Stimulated activated memory B cell treated with anti-CD40 and anti-IgM and Interleukin-4, amounts not matched to agents 10 μg/mL and 1 μg/mL and 100 μg/mL, for 72 hours (primary cell): ENCODE measurements around the gene UPF1.

ENCODE experiments used
- ATAC-seq: fragments of 150-1000 bp; cut with Tn5 transposase; 2 replicates; pipeline ENCODE4 v1.10.0; 2021
- H3K27ac Mint-ChIP-seq: one replicate; pipeline ENCODE4 v1.8.0; 2022; ENCODE audit warnings: mild to moderate bottlenecking, mixed read lengths
- H3K27me3 Mint-ChIP-seq: one replicate; pipeline ENCODE4 v1.8.0; 2022; ENCODE audit warnings: mixed read lengths
- H3K36me3 Mint-ChIP-seq: one replicate; pipeline ENCODE4 v1.8.0; 2022; ENCODE audit warnings: mixed read lengths
- H3K4me1 Mint-ChIP-seq: one replicate; pipeline ENCODE4 v1.8.0; 2022; ENCODE audit warnings: mixed read lengths
- H3K4me3 Mint-ChIP-seq: one replicate; pipeline ENCODE4 v1.8.0; 2022; ENCODE audit warnings: mild to moderate bottlenecking, moderate library complexity, mixed read lengths
- H3K9me3 Mint-ChIP-seq: one replicate; pipeline ENCODE4 v1.8.0; 2022; ENCODE audit warnings: mixed read lengths

UPF1 gene

DNA sequence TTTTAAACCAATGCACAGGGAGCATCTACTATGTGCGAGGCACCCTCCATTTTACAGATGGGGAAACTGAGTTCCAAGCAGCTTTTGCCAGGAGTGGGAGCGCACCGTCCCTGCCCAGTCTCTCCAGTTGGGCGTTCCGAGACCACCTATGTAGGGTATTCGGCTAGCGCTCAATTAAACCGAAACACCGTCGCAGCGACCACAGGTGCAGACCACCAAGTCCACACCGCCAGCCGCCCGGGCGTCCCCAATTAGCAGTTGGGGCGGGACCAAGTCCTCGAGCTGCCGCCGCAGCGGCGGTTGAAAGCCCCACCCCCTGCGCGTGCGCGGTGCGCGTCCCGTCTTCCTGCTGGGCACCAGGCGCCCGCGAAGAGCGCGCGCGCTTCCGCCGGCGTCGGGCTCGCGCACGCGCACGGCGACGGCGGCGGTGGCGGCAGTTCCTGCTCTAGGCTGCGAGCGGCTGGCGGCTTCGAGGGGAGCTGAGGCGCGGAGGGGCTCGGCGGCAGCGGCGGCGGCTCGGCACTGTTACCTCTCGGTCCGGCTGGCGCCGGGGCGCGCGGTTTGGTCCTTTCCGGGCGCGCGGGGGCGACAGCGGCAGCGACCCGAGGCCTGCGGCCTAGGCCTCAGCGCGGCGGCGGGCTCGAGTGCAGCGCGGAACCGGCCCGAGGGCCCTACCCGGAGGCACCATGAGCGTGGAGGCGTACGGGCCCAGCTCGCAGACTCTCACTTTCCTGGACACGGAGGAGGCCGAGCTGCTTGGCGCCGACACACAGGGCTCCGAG lies at the start of gene UPF1:
TSS of gene UPF1 (plus strand) at position 436 of the 782 bp plus-strand sequence. CDS start at position 687, 251 bp downstream.
- Mint-ChIP-seq H3K9me3 (peaks cover 5% of the 10 kb centered on the region), H3K27me3 (no peaks in the 10 kb centered on the region), H3K4me3 (peak within 1 kb of the TSS; percentile 92), H3K27ac (peak within 1 kb of the TSS; percentile 86), H3K36me3 (peaks cover 32% of the 10 kb centered on the region), H3K4me1 (peaks cover 43% of the 10 kb centered on the region)
- peak; percentile 92 for ATAC-seq

DNA sequence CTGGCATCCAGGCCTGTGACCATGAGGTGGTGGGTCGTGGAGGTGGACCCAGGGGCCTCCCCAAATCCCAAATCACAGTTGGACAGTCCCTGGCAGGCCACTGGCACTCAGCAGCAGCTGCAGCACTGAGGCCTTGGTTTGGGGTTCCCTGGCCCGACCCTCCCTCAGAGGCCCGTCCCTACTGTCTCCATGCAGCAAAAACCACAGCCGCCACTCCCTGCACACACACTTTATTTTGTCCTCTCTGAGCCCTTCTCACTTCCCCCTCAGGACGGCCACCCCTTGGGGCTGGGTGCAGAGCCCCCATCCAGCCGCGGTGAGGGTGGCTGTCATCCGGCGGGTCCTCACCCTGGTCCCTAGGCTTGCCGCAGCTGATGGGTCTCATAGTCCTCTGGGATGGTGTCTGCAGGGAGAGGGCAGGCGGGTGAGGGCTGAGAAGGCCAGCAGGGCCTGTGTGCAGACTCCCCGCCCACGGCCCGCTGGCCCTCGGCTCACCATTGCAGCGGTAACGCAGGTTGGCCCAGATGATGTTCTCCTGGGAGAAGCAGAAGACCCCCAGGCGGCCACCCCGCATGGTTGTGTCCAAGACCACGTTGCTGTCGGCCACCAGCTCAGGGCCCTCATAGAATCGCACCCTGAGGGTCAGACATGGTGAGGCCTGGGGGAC lies 49.1 kb upstream of the UPF1 start:
- Mint-ChIP-seq H3K27me3 (peaks cover 39% of the 10 kb centered on the region), H3K9me3 (no peaks in the 10 kb centered on the region), H3K4me3 (no peak overlapping the region), H3K36me3 (peaks cover 4% of the 10 kb centered on the region), H3K4me1 (peaks cover 37% of the 10 kb centered on the region), H3K27ac (no peak overlapping the region)
- no peak for ATAC-seq

DNA sequence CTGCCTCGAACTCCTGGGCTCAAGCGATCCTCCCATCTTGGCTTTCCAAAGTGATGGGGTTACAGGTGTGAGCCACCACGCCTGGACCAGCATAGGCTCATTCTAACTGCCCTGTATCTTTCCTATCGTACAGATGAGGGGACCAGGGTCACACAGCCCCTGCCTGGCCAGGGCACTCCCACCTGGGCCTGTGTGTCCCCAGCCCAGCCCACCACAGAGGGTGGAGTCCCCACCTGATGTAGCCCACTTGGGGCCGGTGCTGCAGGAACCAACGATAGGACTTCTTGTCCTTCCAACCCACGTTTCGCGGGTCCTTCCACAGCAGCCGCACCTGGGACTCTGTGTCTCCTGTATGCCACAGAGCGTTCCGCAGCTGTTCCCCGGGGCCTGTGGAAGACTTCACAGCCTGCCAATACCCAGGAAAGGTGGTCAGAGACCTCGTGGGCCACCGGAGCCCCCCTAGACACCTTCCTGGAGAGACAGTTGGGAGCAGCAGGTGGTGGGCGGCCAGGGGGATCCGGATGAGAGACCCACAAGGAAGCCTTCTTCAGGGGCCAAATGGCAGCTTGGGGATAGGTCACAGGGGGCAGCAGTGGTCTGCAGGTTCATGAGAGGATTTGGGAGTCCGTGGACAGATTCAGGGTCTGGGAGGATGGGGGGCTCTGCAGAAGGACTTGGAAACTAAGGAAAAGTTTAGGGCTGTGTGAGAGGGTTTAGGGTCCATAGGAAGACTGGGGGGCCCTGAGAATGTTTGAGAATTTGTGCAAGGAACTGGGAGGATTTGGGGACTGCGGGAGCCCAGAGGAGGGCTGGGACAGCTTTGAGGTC lies 47.6 kb upstream of the UPF1 start:
- H3K9me3 Mint-ChIP-seq, result no peaks in the 10 kb centered on the region
- no peaks in the 10 kb centered on the region for H3K36me3 Mint-ChIP-seq
- H3K4me3 Mint-ChIP-seq, result no peak overlapping the region
- peaks cover 53% of the 10 kb centered on the region for H3K27me3 Mint-ChIP-seq
- no peak for ATAC-seq
- H3K4me1 Mint-ChIP-seq, result peaks cover 47% of the 10 kb centered on the region
- H3K27ac Mint-ChIP-seq, result no peak overlapping the region

DNA sequence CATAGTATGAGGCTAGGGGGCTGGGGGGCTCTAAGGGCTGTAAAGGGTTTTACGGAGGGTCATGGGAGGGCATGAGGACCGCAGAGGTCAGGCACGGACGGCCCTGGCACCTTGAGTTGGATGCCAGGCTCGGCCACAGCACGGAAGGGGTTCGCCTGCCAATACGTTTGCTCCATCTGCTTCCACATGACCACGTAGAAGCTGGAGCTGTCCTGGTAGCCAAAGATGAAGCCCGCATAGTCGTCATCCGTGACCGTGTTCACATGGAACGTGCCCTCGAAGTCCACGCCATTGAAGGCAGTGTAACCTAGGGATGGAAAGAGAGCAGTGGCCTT lies 47.0 kb upstream of the UPF1 start:
- ATAC-seq, result no peak
- Mint-ChIP-seq H3K4me1 (peaks cover 52% of the 10 kb centered on the region), H3K4me3 (no peak overlapping the region), H3K27ac (no peak overlapping the region), H3K36me3 (no peaks in the 10 kb centered on the region), H3K27me3 (peaks cover 59% of the 10 kb centered on the region), H3K9me3 (no peaks in the 10 kb centered on the region)

DNA sequence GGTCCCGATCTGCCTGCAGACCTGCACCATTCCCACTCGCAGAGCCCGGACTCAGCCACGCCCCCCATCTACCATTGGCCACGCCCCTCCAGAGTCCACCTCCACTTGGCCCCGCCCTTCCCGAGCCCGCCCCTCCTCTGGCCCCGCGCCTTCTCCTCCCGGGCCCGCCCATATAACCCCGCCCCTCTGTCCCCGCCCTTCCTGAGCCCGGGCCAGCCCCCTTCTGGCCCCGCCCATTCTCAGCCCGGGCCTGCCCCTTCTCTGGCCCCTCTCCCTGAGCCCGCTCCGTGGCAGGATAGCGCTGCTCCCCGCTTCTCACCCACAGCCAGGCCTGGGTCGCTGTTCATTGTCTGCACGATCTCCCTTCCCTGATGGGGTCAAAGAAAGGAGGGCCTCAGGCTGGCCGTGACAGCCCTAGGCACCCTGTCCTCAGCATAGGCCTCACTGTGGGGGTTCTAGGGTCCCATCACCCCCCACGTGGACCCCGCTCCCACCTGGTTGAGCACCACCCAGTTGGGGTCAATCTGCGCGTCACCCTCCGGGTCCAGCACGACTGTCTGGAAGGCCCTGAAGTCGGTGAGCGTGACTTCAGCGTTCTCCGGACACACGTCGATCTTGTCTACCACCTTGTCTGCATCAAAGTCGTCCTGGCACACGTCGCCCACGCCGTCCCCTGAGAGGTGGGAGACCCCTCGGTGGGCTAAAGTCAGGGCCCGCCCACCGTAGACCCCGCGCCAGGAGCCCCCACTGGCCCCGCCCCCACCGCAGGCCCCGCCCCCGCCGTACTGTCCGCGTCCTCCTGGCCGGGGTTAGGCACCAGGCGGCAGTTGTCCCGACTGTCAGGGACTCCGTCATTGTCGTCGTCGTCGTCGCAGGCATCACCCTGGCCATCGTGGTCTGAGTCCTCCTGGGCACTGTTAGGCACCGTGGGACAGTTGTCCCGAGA lies 46.3 kb upstream of the UPF1 start:
- Mint-ChIP-seq H3K27ac (no peak overlapping the region), H3K4me3 (no peak overlapping the region), H3K27me3 (peaks cover 66% of the 10 kb centered on the region), H3K36me3 (no peaks in the 10 kb centered on the region), H3K4me1 (peaks cover 58% of the 10 kb centered on the region), H3K9me3 (no peaks in the 10 kb centered on the region)
- peak; percentile 50 for ATAC-seq

DNA sequence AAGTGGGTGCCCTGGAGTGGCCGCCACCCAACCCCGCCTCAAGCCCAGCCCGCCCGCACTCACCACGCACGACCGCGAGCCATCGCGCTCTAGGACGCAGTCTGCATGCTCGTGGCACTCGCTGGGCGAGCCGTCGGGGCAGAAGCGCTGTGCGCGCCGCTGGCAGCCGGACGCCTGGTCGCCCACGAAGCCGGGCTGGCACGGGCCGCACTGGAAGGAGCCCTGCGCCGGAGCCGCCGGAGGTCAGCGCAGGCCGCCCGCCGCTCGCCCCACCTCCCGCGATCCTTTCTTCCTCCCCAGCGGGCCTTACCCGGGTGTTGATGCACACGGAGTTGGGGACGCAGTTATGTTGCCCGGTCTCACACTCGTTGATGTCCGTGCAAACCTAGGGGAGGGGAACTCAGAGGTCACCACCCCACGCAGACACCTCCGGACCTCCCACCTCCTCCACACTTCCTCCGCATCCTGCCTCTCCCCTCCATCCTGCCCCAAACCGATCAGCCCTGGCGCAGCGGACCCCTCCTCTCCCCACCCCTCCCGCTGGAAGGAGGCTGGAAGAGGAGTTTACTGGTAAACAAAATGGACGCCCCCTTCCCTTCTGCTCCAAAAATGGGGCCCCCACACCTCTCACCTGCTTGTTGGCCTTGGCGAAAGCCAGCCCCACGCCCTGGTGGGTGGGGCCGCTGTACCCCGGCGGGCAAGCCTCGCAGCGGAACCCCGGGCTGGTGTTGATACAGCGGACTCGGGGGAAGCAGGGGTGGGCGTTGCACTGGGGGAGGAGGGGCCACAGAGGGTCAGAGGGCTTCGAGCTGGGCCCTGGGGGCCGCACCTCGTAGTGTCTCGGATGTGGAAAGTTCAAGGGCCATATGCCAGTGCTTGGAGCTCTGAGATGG lies 43.0 kb upstream of the UPF1 start:
- Mint-ChIP-seq H3K4me3 (peak overlapping the region; percentile 67), H3K27ac (no peak overlapping the region), H3K27me3 (peaks cover 89% of the 10 kb centered on the region), H3K36me3 (no peaks in the 10 kb centered on the region), H3K4me1 (peaks cover 48% of the 10 kb centered on the region), H3K9me3 (no peaks in the 10 kb centered on the region)
- ATAC-seq, result no peak

DNA sequence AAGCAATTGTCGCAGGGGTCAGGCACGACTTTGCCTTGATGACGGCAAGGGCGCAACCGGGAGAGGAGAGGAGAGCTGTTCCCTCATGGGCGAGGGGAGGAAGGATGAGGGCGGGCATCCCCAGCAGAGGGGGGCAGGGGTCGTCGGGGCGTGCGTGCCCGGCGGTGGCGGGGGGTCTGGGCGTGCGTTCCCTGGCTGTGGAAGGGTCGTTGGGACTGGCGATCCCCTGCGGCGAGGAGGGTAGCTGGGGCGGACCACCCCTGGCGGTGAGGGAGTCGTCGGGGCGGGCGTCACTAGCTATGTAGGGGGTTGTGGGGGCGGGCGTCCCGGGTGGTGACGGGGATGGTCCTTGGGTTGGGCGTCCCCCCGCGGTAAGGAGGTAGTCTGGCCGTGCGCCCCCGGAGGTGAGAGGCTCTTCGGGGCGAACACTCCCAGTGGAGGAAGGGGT lies 42.3 kb upstream of the UPF1 start:
- no peak for ATAC-seq
- no peaks in the 10 kb centered on the region for H3K9me3 Mint-ChIP-seq
- H3K27ac Mint-ChIP-seq, result no peak overlapping the region
- H3K27me3 Mint-ChIP-seq, result peaks cover 89% of the 10 kb centered on the region
- H3K4me3 Mint-ChIP-seq, result peak overlapping the region; percentile 67
- peaks cover 48% of the 10 kb centered on the region for H3K4me1 Mint-ChIP-seq
- no peaks in the 10 kb centered on the region for H3K36me3 Mint-ChIP-seq

DNA sequence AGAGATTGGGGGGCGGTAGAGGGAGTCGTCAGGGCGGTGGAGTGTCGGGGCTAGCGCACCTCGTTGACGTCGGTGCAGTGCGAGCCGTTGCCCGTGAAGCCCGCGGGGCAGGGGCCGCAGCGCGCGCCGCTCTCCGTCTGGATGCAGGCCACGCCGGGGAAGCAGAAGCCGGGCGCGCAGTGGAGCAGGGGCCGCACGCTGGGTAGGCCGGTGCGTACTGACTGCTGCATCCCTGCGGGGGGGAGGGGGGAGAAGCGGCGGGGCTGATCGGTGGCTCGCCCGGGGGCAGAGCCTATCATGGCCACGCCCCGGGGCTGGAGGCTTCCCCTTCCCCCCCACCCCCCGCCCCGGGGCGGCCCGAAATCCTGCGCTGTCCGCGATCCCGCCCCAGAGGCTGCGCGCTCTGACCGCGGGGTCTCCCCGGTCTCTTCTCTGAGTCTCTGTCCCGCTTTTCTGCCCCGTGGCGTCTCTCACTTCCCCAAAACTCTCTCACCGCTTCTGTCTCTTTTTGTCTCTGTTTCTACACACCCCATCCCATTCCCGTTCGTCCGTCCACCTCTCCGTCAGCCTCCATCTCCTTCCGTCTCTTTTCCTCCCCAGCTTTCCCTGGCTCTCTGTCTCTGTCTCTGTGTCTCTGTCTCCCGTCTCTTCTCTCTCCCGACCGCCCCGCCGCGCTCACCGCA lies 41.7 kb upstream of the UPF1 start:
- Mint-ChIP-seq H3K36me3 (no peaks in the 10 kb centered on the region), H3K9me3 (no peaks in the 10 kb centered on the region), H3K4me3 (peak overlapping the region; percentile 76), H3K27ac (peak overlapping the region; percentile 43), H3K27me3 (peaks cover 83% of the 10 kb centered on the region), H3K4me1 (peaks cover 48% of the 10 kb centered on the region)
- ATAC-seq, result peak; percentile 67

DNA sequence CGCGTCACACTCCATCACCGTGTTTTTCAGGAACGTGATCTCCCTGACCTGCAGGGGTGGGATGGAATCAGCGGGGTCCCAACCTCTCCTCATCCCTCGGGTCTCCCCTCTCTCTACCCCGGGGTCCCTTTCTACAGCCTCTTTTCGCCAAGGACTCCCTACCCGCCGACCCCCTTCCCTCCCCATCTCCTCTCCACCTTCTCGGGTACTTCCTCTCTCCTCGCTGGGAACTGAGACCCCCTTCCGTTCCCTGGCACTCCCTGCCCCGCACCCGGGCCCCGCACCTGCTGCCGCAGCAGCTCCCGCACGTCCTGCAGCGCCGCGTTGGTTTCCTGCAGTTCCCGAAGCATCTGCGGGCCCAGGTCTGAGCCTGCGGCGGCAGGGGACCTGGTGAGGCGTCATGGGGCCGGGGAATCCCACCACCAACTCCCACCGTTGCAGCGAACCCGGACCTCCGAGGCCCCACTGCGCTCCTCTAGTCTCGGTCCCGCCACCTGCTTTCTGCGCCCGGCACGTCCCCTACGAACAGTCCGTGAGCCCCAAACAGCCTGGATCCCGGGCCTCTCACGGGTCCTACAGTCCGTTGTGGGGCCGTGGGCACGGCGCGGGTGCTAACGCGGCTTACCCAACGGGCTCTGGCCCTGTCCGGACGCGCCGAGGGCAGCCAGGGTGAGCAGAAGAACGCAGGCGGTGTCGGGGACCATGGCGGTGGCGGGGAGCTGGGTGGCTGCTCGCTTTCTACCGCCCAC lies 41.0 kb upstream of the UPF1 start, which contains the start of gene COMP:
TSS of gene COMP (minus strand) at position 740 of the 749 bp plus-strand sequence. CDS start at position 704, 36 bp downstream.
- no peak for ATAC-seq
- H3K27ac Mint-ChIP-seq, result peak within 1 kb of the TSS; percentile 43
- no peaks in the 10 kb centered on the region for H3K36me3 Mint-ChIP-seq

DNA sequence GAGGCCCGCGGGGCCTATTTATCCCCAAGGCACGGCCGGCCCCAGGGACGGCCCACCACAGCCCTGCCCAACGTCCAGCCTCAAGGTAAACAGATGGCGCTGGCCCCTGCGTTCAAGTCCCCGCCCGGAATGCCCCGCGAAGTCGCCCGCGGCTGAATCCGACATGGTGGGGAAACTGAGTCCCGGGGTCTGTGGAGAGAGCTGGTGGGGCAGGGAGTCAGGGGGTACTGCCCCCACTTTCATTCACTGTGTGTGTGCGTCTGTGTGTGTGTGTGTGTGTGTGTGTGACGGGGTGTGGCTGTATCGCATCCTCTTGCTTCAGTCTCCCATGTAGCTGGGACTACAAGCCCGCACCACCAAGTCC lies 40.5 kb upstream of the UPF1 start:
- no peaks in the 10 kb centered on the region for H3K36me3 Mint-ChIP-seq
- H3K27ac Mint-ChIP-seq, result no peak overlapping the region
- H3K4me3 Mint-ChIP-seq, result no peak overlapping the region
- H3K27me3 Mint-ChIP-seq, result peaks cover 70% of the 10 kb centered on the region
- H3K9me3 Mint-ChIP-seq, result no peaks in the 10 kb centered on the region
- peaks cover 36% of the 10 kb centered on the region for H3K4me1 Mint-ChIP-seq
- no peak for ATAC-seq

More for the DNA sequence above, 41.0 kb upstream of the UPF1 start, which contains the start of gene COMP:
- H3K4me3 Mint-ChIP-seq, result peak within 1 kb of the TSS; percentile 76
- peaks cover 76% of the 10 kb centered on the region for H3K27me3 Mint-ChIP-seq
- H3K4me1 Mint-ChIP-seq, result peaks cover 41% of the 10 kb centered on the region
- no peaks in the 10 kb centered on the region for H3K9me3 Mint-ChIP-seq

DNA sequence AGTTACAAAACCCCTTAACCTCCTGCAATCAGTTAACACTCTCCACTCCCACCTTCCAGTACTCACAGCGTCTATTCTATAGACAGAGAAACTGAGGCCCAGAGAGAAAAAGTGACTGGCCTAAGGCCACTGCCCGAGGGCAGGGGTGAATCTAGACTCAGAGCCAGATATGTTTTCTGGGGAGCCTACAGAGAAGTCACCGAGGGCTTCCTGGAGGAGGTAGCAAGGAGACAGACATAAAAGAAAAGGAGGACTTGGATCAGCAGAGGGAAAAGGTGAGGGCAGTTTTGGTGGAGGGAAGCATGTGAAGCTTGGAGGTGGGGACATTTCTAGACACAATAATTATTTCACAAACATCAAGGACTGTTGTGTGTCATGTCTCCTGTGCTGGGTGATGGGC lies 39.1 kb upstream of the UPF1 start:
- H3K36me3 Mint-ChIP-seq, result no peaks in the 10 kb centered on the region
- no peak overlapping the region for H3K27ac Mint-ChIP-seq
- H3K4me1 Mint-ChIP-seq, result peaks cover 28% of the 10 kb centered on the region
- H3K9me3 Mint-ChIP-seq, result no peaks in the 10 kb centered on the region
- peaks cover 57% of the 10 kb centered on the region for H3K27me3 Mint-ChIP-seq
- no peak overlapping the region for H3K4me3 Mint-ChIP-seq
- no peak for ATAC-seq

DNA sequence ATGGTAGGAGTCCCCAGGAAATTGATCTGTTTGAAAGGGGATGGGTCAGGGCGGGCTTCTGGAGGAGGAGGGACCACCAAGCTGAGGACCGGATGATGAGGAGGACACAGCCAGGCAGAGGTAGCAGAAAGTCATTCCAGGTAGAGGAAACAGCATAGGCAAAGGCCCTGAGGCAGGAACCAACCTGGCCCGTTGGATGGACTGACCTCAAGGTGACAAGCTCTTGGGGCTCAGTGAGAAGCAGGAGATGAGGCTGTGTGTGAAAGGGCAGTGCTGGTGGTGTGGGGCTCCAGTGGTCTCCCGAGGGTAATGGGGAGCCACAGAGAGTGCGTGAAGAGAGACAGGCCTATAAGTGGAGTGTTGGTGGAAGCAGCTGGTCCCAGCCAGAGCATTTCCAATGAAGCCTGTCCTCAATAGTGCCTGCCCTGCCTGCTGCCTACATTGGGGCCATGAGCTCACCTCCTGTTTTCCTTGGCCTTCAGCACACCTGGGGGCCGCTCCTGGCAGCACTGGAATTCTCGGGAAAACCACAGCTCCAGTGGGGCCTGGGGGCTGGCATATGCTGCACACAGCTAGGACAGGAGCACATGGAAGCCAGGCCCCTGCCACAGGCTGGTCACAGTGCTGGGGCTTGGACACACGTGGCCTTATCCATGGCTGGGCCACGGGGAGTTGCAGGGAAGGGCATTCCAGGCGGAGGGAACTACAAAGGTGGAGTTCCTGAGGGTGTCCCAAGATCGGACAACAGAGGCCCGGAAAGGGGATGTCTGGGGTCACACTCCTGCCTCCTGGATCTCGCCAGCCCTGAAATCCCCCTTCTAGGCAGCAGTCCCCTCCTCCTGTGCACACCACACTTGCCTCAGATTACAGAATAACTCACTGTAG lies 38.4 kb upstream of the UPF1 start:
- no peaks in the 10 kb centered on the region for H3K9me3 Mint-ChIP-seq
- no peak for ATAC-seq
- no peak overlapping the region for H3K27ac Mint-ChIP-seq
- H3K27me3 Mint-ChIP-seq, result peaks cover 51% of the 10 kb centered on the region
- H3K4me3 Mint-ChIP-seq, result no peak overlapping the region
- H3K4me1 Mint-ChIP-seq, result peaks cover 24% of the 10 kb centered on the region
- no peaks in the 10 kb centered on the region for H3K36me3 Mint-ChIP-seq
